ENCODE measurements around the gene TRIM33. TPM values are rescaled to one million over a fixed set of nuclear protein-coding genes. Genes with fewer than 3 reads are reported as not detected.

Gene TRIM33
- total and polyA plus RNA-seq, 2 of the 8 experiments (the other 6 are each of a cell fraction or from before 2014, with no cell fraction given) = 17.1 to 52.3 TPM

DNA sequence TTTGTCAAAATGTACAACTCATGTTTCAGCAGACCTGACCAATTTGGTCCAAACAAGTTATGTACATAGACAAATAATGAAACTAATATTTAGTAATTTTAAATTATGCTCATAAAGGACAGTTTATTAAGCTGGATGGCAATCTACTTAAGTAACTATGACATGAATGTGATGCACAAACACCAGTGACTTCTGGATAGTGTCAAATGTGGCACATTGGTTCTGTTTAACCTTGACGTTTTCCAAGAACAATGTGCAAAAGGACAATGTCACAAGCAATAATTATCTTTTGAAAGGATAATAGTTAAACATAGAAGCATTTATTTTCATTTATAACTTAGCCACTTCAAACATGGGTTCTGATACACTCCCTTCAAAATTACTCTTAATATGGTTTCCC, 80.0 kb downstream of the TRIM33 start:
- no peak for FAIRE-seq
- H3K36me3 ChIP-seq (ENCODE audit: control insufficient read depth in 2 of 4, insufficient read depth in 4 of 4, low read length in 3 of 4) = peaks cover 0 to 31% (median 10%) of the 10 kb centered on the region in 4 experiments; a peak in 6 of 8 replicates
- no peak overlapping the region for H2AK5ac ChIP-seq (ENCODE audit: low read depth, low read length)
- no peaks in the 10 kb centered on the region for H3K23me2 ChIP-seq (ENCODE audit: low read depth, low read length)
- no peaks in the 10 kb centered on the region for H3K79me1 ChIP-seq (ENCODE audit: low read depth, low read length)
- H3K4me2 ChIP-seq (ENCODE audit: insufficient read depth in 1 of 2, low read depth in 2 of 2, low read length in 2 of 2) = no peak overlapping the region
- H2BK15ac ChIP-seq (ENCODE audit: low read length) = no peak overlapping the region
- H3K4me3 ChIP-seq (ENCODE audit: extremely low read depth in 1 of 4, insufficient read depth in 2 of 4, low read depth in 3 of 4, low read length in 4 of 4) = no peak overlapping the region
- no peaks in the 10 kb centered on the region for H3K9me3 ChIP-seq (ENCODE audit: insufficient read depth in 2 of 2, low read depth in 1 of 2, low read length in 1 of 2)
- no peak overlapping the region for H3K14ac ChIP-seq (ENCODE audit: insufficient read length)
- H3K79me2 ChIP-seq (ENCODE audit: control insufficient read depth in 1 of 2, insufficient read depth in 2 of 2, low read length in 2 of 2) = peaks cover 0 to 7% of the 10 kb centered on the region in 2 experiments; a peak in 1 of 4 replicates
- H3K56ac ChIP-seq (replicated peaks; ENCODE audit: insufficient read length, low read depth, low read length) = no peak overlapping the region
- CTCF ChIA-PET (ENCODE audit: partially characterized antibody) = interaction anchor here (1.2 kb wide), 1 partner anchor 84 kb away, joined by 3 read pairs; no protein-coding TSS in a partner anchor
- no peak overlapping the region for H3K23ac ChIP-seq (ENCODE audit: insufficient read length)
- H2BK120ac ChIP-seq (replicated peaks; ENCODE audit: low read depth, low read length) = no peak overlapping the region
- no peak overlapping the region for H2AFZ ChIP-seq (ENCODE audit: low read length)
- DNase-seq (ENCODE audit: low read depth in 1 of 2, low spot score in 2 of 2) = no peak
- no peak overlapping the region for H2BK12ac ChIP-seq (ENCODE audit: low read depth, low read length)
- H3K18ac ChIP-seq (ENCODE audit: extremely low read depth, low read length) = no peak overlapping the region
- no peak overlapping the region for H3K4ac ChIP-seq (replicated peaks; ENCODE audit: insufficient read length, low read depth, low read length)
- no peak overlapping the region for H3K9ac ChIP-seq (replicated peaks in 1 of 4; ENCODE audit: extremely low read depth in 1 of 4, low read depth in 3 of 4, low read length in 3 of 4)
- POLR2A ChIA-PET (ENCODE audit: partially characterized antibody) = interaction anchor here (1.2 kb wide), 1 partner anchor 79 kb away, joined by 3 read pairs; no protein-coding TSS in a partner anchor
- 83% methylated on average over 1 of the region's 1 CpG; no CpG with 5 or more reads in 1 of the 2 experiments for WGBS, 2 experiments (ENCODE audit: extremely low coverage in 1 of 2, insufficient coverage in 1 of 2, insufficient read length in 1 of 2, insufficient replicate concordance in 2 of 2, low coverage in 1 of 2, low lambda C conversion rate in 2 of 2, missing lambda C conversion rate in 1 of 2)
- H4K5ac ChIP-seq (ENCODE audit: insufficient read length, low read depth, low read length) = no peak overlapping the region
- H3K27me3 ChIP-seq (replicated peaks in 1 of 4; ENCODE audit: control insufficient read depth in 3 of 4, extremely low read depth in 1 of 4, insufficient read depth in 3 of 4, low read length in 3 of 4) = no peaks in the 10 kb centered on the region
- H4K8ac ChIP-seq (ENCODE audit: extremely low read depth, insufficient read depth, low read length) = no peak overlapping the region
- H2BK5ac ChIP-seq (ENCODE audit: low read depth, low read length) = no peak overlapping the region
- no peak overlapping the region for H3K27ac ChIP-seq (ENCODE audit: low read depth, low read length)
- H3K4me1 ChIP-seq (replicated peaks in 1 of 4; ENCODE audit: control insufficient read depth in 3 of 4, insufficient read depth in 4 of 4, low read length in 3 of 4) = no peaks in the 10 kb centered on the region
- H4K91ac ChIP-seq (replicated peaks; ENCODE audit: insufficient read length, low read length) = no peak overlapping the region
- peaks cover 0 to 3% of the 10 kb centered on the region in 2 experiments for H4K20me1 ChIP-seq (replicated peaks in 1 of 2; ENCODE audit: control insufficient read depth in 1 of 2, insufficient read depth in 2 of 2, low read length in 2 of 2)
- H2BK20ac ChIP-seq (ENCODE audit: low read length) = no peak overlapping the region
- TF ChIP-seq PHF8 (conservative IDR thresholded peaks at IDR 0.05; ENCODE audit: low read depth, low read length) (no peak), ASH2L (IDR thresholded peaks at IDR 0.05; ENCODE audit: low read length) (no peak), SP1 (IDR thresholded peaks at IDR 0.05; ENCODE audit: low read depth, low read length) (no peak), SIN3A (conservative IDR thresholded peaks at IDR 0.05 in 1 of 2, IDR thresholded peaks at IDR 0.05 in 1 of 2; ENCODE audit: low read depth in 1 of 2, low read length in 2 of 2) (no peak), JUN (IDR thresholded peaks at IDR 0.05; ENCODE audit: low read depth, low read length) (no peak), SIX5 (IDR thresholded peaks at IDR 0.05; ENCODE audit: low read depth, low read length) (no peak), NRF1 (IDR thresholded peaks at IDR 0.05; ENCODE audit: low read depth, low read length) (no peak), RBBP5 (IDR thresholded peaks at IDR 0.05; ENCODE audit: borderline replicate concordance, low read depth, low read length) (no peak), BACH1 (IDR thresholded peaks at IDR 0.05; ENCODE audit: low read length) (no peak), SAP30 (IDR thresholded peaks at IDR 0.05; ENCODE audit: insufficient read depth, insufficient replicate concordance, low read length) (no peak), TAF1 (IDR thresholded peaks at IDR 0.05; ENCODE audit: low read depth, low read length) (no peak), CBX8 (IDR thresholded peaks at IDR 0.05; ENCODE audit: borderline replicate concordance, low read depth, low read length) (no peak)
- TF ChIP-seq, protein P1, sequence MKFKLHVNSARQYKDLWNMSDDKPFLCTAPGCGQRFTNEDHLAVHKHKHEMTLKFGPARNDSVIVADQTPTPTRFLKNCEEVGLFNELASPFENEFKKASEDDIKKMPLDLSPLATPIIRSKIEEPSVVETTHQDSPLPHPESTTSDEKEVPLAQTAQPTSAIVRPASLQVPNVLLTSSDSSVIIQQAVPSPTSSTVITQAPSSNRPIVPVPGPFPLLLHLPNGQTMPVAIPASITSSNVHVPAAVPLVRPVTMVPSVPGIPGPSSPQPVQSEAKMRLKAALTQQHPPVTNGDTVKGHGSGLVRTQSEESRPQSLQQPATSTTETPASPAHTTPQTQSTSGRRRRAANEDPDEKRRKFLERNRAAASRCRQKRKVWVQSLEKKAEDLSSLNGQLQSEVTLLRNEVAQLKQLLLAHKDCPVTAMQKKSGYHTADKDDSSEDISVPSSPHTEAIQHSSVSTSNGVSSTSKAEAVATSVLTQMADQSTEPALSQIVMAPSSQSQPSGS (IDR thresholded peaks at IDR 0.05; ENCODE audit: low read length) = no peak
